ENCODE data around the gene EHBP1.

Gene EHBP1

GRCh38 chr2:62663411-62663810 is 42.1 kb upstream of the EHBP1 start:
- Histone ChIP-seq H3K27me3 (ENCODE audit: control insufficient read depth in 3 of 3, insufficient read depth in 3 of 3, low read depth in 1 of 3, low read length in 3 of 3) (no peaks in the 10 kb centered on the region), H2BK120ac (ENCODE audit: low read depth, low read length) (no peak overlapping the region), H2BK5ac (ENCODE audit: low read length) (no peak overlapping the region), H3K4me2 (ENCODE audit: insufficient read depth, low read length, poor library complexity, severe bottlenecking) (no peak overlapping the region), H3K9ac (ENCODE audit: low read depth, low read length, poor library complexity) (no peak overlapping the region), H3K9me3 (replicated peaks in 1 of 2; ENCODE audit: control insufficient read depth in 2 of 2, insufficient read depth in 1 of 2, low read depth in 1 of 2, low read length in 2 of 2) (no peaks in the 10 kb centered on the region), H3K14ac (ENCODE audit: low read length) (no peak overlapping the region), H2BK12ac (ENCODE audit: low read length) (no peak overlapping the region), H3K36me3 (replicated peaks in 1 of 2; ENCODE audit: control insufficient read depth in 2 of 2, insufficient read depth in 2 of 2, low read length in 2 of 2) (no peaks in the 10 kb centered on the region), H3K27ac (replicated peaks; ENCODE audit: low read length) (no peak overlapping the region), H2AK5ac (ENCODE audit: low read depth, low read length) (no peak overlapping the region), H4K8ac (ENCODE audit: low read depth, low read length) (no peak overlapping the region), H2BK15ac (ENCODE audit: low read length) (no peak overlapping the region), H4K91ac (ENCODE audit: low read depth, low read length, poor library complexity) (no peak overlapping the region), H3K79me1 (ENCODE audit: low read depth, low read length) (no peaks in the 10 kb centered on the region), H3K18ac (ENCODE audit: low read length) (no peak overlapping the region), H3K4me1 (ENCODE audit: control insufficient read depth in 2 of 2, insufficient read depth in 1 of 2, low read depth in 1 of 2, low read length in 2 of 2) (peaks cover 3 to 22% of the 10 kb centered on the region in 2 donors), H3K23ac (ENCODE audit: low read depth, low read length, poor library complexity) (no peak overlapping the region), H3K4ac (ENCODE audit: low read length) (no peak overlapping the region), H3K4me3 (ENCODE audit: low read length in 2 of 2) (no peak overlapping the region), H2AFZ (ENCODE audit: low read length) (no peak overlapping the region)
- DNase-seq (ENCODE audit: low spot score), result no peak

GRCh38 chr2:62663920-62664795 is 41.4 kb upstream of the EHBP1 start:
- Histone ChIP-seq H2AFZ (ENCODE audit: low read length) (peak overlapping the region; percentile 53), H3K27me3 (ENCODE audit: control insufficient read depth in 3 of 3, insufficient read depth in 3 of 3, low read depth in 1 of 3, low read length in 3 of 3) (no peaks in the 10 kb centered on the region), H3K4me1 (ENCODE audit: control insufficient read depth in 2 of 2, insufficient read depth in 1 of 2, low read depth in 1 of 2, low read length in 2 of 2) (peaks cover 3 to 22% of the 10 kb centered on the region in 2 donors), H2BK5ac (ENCODE audit: low read length) (no peak overlapping the region), H3K23ac (ENCODE audit: low read depth, low read length, poor library complexity) (no peak overlapping the region), H3K4ac (ENCODE audit: low read length) (no peak overlapping the region), H3K79me1 (ENCODE audit: low read depth, low read length) (no peaks in the 10 kb centered on the region), H3K36me3 (replicated peaks in 1 of 2; ENCODE audit: control insufficient read depth in 2 of 2, insufficient read depth in 2 of 2, low read length in 2 of 2) (no peaks in the 10 kb centered on the region), H3K4me3 (ENCODE audit: low read length in 2 of 2) (no peak overlapping the region), H2BK120ac (ENCODE audit: low read depth, low read length) (no peak overlapping the region), H3K14ac (ENCODE audit: low read length) (no peak overlapping the region), H2AK5ac (ENCODE audit: low read depth, low read length) (no peak overlapping the region), H3K18ac (ENCODE audit: low read length) (no peak overlapping the region), H3K9ac (ENCODE audit: low read depth, low read length, poor library complexity) (no peak overlapping the region), H4K8ac (ENCODE audit: low read depth, low read length) (no peak overlapping the region), H3K4me2 (ENCODE audit: insufficient read depth, low read length, poor library complexity, severe bottlenecking) (no peak overlapping the region), H3K27ac (replicated peaks; ENCODE audit: low read length) (no peak overlapping the region), H4K91ac (ENCODE audit: low read depth, low read length, poor library complexity) (no peak overlapping the region), H2BK12ac (ENCODE audit: low read length) (no peak overlapping the region), H2BK15ac (ENCODE audit: low read length) (no peak overlapping the region), H3K9me3 (replicated peaks in 1 of 2; ENCODE audit: control insufficient read depth in 2 of 2, insufficient read depth in 1 of 2, low read depth in 1 of 2, low read length in 2 of 2) (no peaks in the 10 kb centered on the region)
- DNase-seq (ENCODE audit: low spot score), result no peak

DNA sequence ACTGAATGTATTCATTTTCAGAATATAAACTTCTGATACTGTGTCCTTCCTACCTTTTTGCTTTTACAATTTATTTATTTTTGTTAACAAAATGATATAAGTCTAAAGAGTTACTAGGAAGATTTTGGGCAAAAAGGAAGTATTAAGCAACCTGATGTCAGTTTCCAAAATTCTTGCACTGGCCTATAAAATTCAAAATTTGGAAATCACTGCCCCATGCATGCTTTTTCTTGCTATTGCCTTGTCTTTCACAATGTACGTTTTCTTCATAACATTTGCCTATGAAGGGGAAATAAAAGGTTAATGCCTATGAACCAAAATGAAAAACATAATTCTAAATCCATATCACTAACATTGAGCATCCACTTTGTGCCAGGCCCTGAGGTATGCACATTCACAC is 40.1 kb upstream of the EHBP1 start:
- H3K4me1 ChIP-seq (ENCODE audit: control insufficient read depth in 2 of 2, insufficient read depth in 1 of 2, low read depth in 1 of 2, low read length in 2 of 2), result peaks cover 3 to 22% of the 10 kb centered on the region in 2 donors
- no peak overlapping the region for H2BK120ac ChIP-seq (ENCODE audit: low read depth, low read length)

GRCh38 chr2:62669180-62669579 is 36.3 kb upstream of the EHBP1 start:
- no peak overlapping the region for H2BK5ac ChIP-seq (ENCODE audit: low read length)
- H3K27me3 ChIP-seq (ENCODE audit: control insufficient read depth in 3 of 3, insufficient read depth in 3 of 3, low read depth in 1 of 3, low read length in 3 of 3), result no peaks in the 10 kb centered on the region
- no peak overlapping the region for H2BK120ac ChIP-seq (ENCODE audit: low read depth, low read length)
- no peak overlapping the region for H3K4me3 ChIP-seq (ENCODE audit: low read length in 2 of 2)
- DNase-seq (ENCODE audit: low spot score), result no peak
- H3K9ac ChIP-seq (ENCODE audit: low read depth, low read length, poor library complexity), result no peak overlapping the region
- WGBS, 2 donors (ENCODE audit: extremely low coverage in 2 of 2, insufficient read length in 2 of 2, insufficient replicate concordance in 1 of 2), result no CpG with 5 or more reads among the region's 5 CpGs
- H3K9me3 ChIP-seq (replicated peaks in 1 of 2; ENCODE audit: control insufficient read depth in 2 of 2, insufficient read depth in 1 of 2, low read depth in 1 of 2, low read length in 2 of 2), result no peaks in the 10 kb centered on the region
- H3K4ac ChIP-seq (ENCODE audit: low read length), result no peak overlapping the region
- no peaks in the 10 kb centered on the region for H3K36me3 ChIP-seq (replicated peaks in 1 of 2; ENCODE audit: control insufficient read depth in 2 of 2, insufficient read depth in 2 of 2, low read length in 2 of 2)
- H2AK5ac ChIP-seq (ENCODE audit: low read depth, low read length), result no peak overlapping the region
- H3K79me1 ChIP-seq (ENCODE audit: low read depth, low read length), result no peaks in the 10 kb centered on the region
- no peak overlapping the region for H3K27ac ChIP-seq (replicated peaks; ENCODE audit: low read length)
- no peak overlapping the region for H3K18ac ChIP-seq (ENCODE audit: low read length)
- H2AFZ ChIP-seq (ENCODE audit: low read length), result no peak overlapping the region
- H2BK12ac ChIP-seq (ENCODE audit: low read length), result no peak overlapping the region
- no peak overlapping the region for H3K4me2 ChIP-seq (ENCODE audit: insufficient read depth, low read length, poor library complexity, severe bottlenecking)
- H3K4me1 ChIP-seq (ENCODE audit: control insufficient read depth in 2 of 2, insufficient read depth in 1 of 2, low read depth in 1 of 2, low read length in 2 of 2), result peaks cover 5 to 6% of the 10 kb centered on the region in 2 donors
- H2BK15ac ChIP-seq (ENCODE audit: low read length), result no peak overlapping the region
- H4K8ac ChIP-seq (ENCODE audit: low read depth, low read length), result no peak overlapping the region
- no peak overlapping the region for H3K14ac ChIP-seq (ENCODE audit: low read length)
- no peak overlapping the region for H4K91ac ChIP-seq (ENCODE audit: low read depth, low read length, poor library complexity)
- no peak overlapping the region for H3K23ac ChIP-seq (ENCODE audit: low read depth, low read length, poor library complexity)

More for the DNA sequence above, 40.1 kb upstream of the EHBP1 start:
- Histone ChIP-seq H4K91ac (ENCODE audit: low read depth, low read length, poor library complexity) (no peak overlapping the region), H2AFZ (ENCODE audit: low read length) (no peak overlapping the region), H2BK5ac (ENCODE audit: low read length) (no peak overlapping the region), H3K4ac (ENCODE audit: low read length) (no peak overlapping the region), H3K4me2 (ENCODE audit: insufficient read depth, low read length, poor library complexity, severe bottlenecking) (no peak overlapping the region), H3K36me3 (replicated peaks in 1 of 2; ENCODE audit: control insufficient read depth in 2 of 2, insufficient read depth in 2 of 2, low read length in 2 of 2) (no peaks in the 10 kb centered on the region), H3K9ac (ENCODE audit: low read depth, low read length, poor library complexity) (no peak overlapping the region), H3K18ac (ENCODE audit: low read length) (no peak overlapping the region), H3K27me3 (ENCODE audit: control insufficient read depth in 3 of 3, insufficient read depth in 3 of 3, low read depth in 1 of 3, low read length in 3 of 3) (no peaks in the 10 kb centered on the region), H2BK15ac (ENCODE audit: low read length) (no peak overlapping the region), H3K27ac (replicated peaks; ENCODE audit: low read length) (no peak overlapping the region), H2BK12ac (ENCODE audit: low read length) (no peak overlapping the region), H3K9me3 (replicated peaks in 1 of 2; ENCODE audit: control insufficient read depth in 2 of 2, insufficient read depth in 1 of 2, low read depth in 1 of 2, low read length in 2 of 2) (no peaks in the 10 kb centered on the region), H3K79me1 (ENCODE audit: low read depth, low read length) (no peaks in the 10 kb centered on the region), H3K4me3 (ENCODE audit: low read length in 2 of 2) (no peak overlapping the region), H4K8ac (ENCODE audit: low read depth, low read length) (no peak overlapping the region), H3K23ac (ENCODE audit: low read depth, low read length, poor library complexity) (no peak overlapping the region), H2AK5ac (ENCODE audit: low read depth, low read length) (no peak overlapping the region), H3K14ac (ENCODE audit: low read length) (no peak overlapping the region)
- no peak for DNase-seq (ENCODE audit: low spot score)
- WGBS, 2 donors (ENCODE audit: extremely low coverage in 2 of 2, insufficient read length in 2 of 2, insufficient replicate concordance in 1 of 2), result no CpG with 5 or more reads among the region's 1 CpG
